Right atrium auricular region (tissue), 2 donors: Measurements from ENCODE around the gene SLC25A1. TPM values are rescaled to one million over a fixed set of nuclear protein-coding genes. Genes with fewer than 3 reads are reported as not detected.

Experiments used
- DNase-seq: peaks from one replicate; pipeline ENCODE4 v3.0.0-alpha.2; 2019; ENCODE audit warnings: low spot score
- H3K27ac ChIP-seq, 2 donors: fragments of 200-600 bp; sonication (generic); 1 replicate in 1 of 2; 2 replicates in 1 of 2; pipeline ENCODE4 v1.5.1; 2016 to 2019
- H3K27me3 ChIP-seq, 2 donors: fragments of 200-600 bp; sonication (generic); one replicate each; pipeline versions ENCODE4 v1.5.1 to v1.6.0; 2017 to 2019
- H3K36me3 ChIP-seq: fragments of 200-600 bp; sonication (generic); one replicate; pipeline ENCODE4 v1.5.1; 2016
- H3K4me1 ChIP-seq, 2 donors: fragments of 200-600 bp; sonication (generic); one replicate each; pipeline versions ENCODE4 v1.5.1 to v1.6.0; 2017 to 2019
- H3K4me3 ChIP-seq, 2 donors: fragments of 200-600 bp; sonication (generic); 1 replicate in 1 of 2; 2 replicates in 1 of 2; pipeline ENCODE4 v1.5.1; 2017 to 2019; ENCODE audit warnings: mild to moderate bottlenecking in 1 of 2, moderate library complexity in 1 of 2
- H3K9me3 ChIP-seq, 2 donors: fragments of 200-600 bp; sonication (generic); one replicate each; pipeline ENCODE4 v1.5.1; 2019
- total RNA-seq, 2 donors: library from RNA; depleted of rRNA; stranded (reverse); fragments of >200 nt; gene quantifications; one replicate each; pipeline ENCODE4 v1.1.0, GENCODE V29; 2016
- TF ChIP-seq, protein P1 (sequence below), 2 donors: fragments of 200-600 bp; sonication (generic); IDR thresholded peaks; one replicate each; pipeline ENCODE4 v1.5.1; 2019; ENCODE audit warnings: antibody characterized with exemption in 2 of 2

SLC25A1 gene
- total RNA-seq, 2 donors from 2014 or later = 12.7 to 27.6 TPM

DNA sequence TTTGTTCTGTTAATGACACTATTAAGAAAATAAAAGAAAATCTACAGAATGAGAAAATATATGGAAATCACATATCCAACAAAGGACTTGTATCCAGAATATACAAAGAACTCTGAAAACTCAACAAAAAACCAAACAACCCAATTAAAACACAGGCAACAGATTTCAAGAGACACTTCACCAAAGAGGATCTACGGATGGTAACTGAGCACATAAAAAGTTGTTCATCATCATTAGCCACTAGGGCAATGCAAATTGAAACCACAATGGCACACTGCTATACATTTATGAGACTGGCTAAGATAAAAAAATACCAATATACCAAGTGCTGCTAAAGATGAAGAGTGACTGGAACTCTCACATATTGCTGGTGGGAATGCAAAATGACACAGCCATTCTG is 34.5 kb upstream of the SLC25A1 start:
- Histone ChIP-seq H3K27me3 (no peaks in the 10 kb centered on the region), H3K36me3 (peaks cover 41% of the 10 kb centered on the region), H3K9me3 (no peaks in the 10 kb centered on the region), H3K27ac (no peak overlapping the region), H3K4me1 (no peaks in the 10 kb centered on the region), H3K4me3 (no peak overlapping the region)
- no peak for DNase-seq
- TF ChIP-seq, protein P1, sequence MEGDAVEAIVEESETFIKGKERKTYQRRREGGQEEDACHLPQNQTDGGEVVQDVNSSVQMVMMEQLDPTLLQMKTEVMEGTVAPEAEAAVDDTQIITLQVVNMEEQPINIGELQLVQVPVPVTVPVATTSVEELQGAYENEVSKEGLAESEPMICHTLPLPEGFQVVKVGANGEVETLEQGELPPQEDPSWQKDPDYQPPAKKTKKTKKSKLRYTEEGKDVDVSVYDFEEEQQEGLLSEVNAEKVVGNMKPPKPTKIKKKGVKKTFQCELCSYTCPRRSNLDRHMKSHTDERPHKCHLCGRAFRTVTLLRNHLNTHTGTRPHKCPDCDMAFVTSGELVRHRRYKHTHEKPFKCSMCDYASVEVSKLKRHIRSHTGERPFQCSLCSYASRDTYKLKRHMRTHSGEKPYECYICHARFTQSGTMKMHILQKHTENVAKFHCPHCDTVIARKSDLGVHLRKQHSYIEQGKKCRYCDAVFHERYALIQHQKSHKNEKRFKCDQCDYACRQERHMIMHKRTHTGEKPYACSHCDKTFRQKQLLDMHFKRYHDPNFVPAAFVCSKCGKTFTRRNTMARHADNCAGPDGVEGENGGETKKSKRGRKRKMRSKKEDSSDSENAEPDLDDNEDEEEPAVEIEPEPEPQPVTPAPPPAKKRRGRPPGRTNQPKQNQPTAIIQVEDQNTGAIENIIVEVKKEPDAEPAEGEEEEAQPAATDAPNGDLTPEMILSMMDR (IDR thresholded peaks at IDR 0.05) = no peak

DNA sequence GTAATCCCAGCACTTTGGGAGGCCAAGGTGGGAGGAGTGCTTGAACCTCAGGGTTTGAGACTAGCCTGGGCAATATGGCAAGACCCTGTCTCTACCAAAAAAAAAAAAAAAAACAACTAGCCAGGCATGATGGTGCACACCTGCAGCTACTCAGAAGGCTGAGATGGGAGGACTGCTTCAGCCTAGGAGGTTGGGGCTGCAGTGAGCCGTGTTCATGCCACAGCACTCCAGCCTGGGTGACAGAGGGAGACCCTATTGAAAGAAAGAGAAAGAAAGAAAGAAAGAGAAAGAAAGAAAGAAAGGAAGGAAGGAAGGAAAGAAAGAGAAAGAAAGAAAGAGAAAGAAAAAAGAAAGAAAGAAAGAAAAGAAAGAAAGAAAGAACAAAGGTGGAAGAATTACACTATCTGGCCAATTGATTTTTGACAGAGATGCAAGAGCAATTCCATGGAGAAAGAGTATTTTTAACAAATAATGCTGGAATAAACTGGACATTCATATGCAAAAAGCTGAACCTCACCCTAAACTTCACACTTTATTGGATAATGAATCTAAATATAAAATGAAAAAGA is 33.9 kb upstream of the SLC25A1 start:
- H3K36me3 ChIP-seq = peaks cover 47% of the 10 kb centered on the region
- H3K4me1 ChIP-seq = no peaks in the 10 kb centered on the region
- DNase-seq = no peak
- H3K9me3 ChIP-seq = no peaks in the 10 kb centered on the region
- TF ChIP-seq, protein P1 (IDR thresholded peaks at IDR 0.05) = no peak
- no peak overlapping the region for H3K4me3 ChIP-seq
- H3K27me3 ChIP-seq = no peaks in the 10 kb centered on the region
- H3K27ac ChIP-seq = no peak overlapping the region

DNA sequence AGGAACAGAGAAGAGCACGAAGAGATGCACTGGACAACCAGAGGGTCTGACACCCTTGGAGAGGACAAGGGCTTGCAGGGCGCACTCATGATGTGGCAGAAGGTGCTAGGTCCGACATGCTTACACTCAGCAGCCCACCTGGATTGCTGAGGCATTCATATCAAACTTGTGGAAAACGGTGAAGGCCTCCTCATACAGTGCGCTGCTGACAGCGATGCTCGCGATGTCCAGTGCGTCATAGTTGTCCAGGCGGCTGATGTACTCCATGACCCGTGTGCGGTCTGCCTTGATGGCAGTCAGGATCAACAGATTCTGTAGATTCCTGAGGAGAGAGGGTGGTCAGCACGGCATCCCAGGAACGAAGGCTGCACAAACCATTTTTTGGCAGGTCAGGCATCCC is 31.7 kb upstream of the SLC25A1 start:
- no peaks in the 10 kb centered on the region for H3K9me3 ChIP-seq
- no peak for DNase-seq
- no peak overlapping the region for H3K4me3 ChIP-seq
- peaks cover 45% of the 10 kb centered on the region for H3K36me3 ChIP-seq
- TF ChIP-seq, protein P1 (IDR thresholded peaks at IDR 0.05) = no peak
- H3K4me1 ChIP-seq = no peaks in the 10 kb centered on the region
- H3K27ac ChIP-seq = no peak overlapping the region
- H3K27me3 ChIP-seq = no peaks in the 10 kb centered on the region

DNA sequence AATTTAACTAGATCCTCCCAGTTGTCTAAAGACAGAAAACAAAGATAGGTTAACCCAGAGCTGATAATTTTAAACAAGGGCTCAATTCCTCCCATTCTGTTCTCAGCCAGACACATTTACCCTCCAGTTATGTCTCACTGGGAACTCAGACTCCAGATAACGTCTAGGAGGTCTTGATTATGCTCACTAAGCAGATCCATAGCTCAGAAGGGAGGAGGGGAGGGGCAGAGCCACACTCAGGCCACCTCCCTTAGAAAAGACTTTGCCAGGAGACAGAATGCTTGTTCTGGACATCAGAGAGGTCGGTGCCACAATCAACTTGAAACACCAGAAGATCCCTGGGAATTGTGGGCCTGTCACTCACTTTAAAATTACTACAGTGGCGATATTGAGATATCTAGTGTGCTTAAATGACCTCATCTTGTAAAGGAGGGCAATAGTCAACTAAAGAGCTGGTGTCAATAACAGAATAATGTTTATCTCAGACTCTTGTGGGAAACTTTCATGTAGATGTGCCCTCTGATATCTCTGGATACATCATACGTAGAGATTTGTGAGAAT is 29.8 kb upstream of the SLC25A1 start:
- DNase-seq = no peak
- Histone ChIP-seq H3K4me3 (no peak overlapping the region), H3K9me3 (no peaks in the 10 kb centered on the region), H3K36me3 (peaks cover 39% of the 10 kb centered on the region), H3K27me3 (no peaks in the 10 kb centered on the region), H3K27ac (no peak overlapping the region), H3K4me1 (peaks cover 0 to 4% of the 10 kb centered on the region in 2 donors)
- TF ChIP-seq, protein P1 (IDR thresholded peaks at IDR 0.05) = no peak

DNA sequence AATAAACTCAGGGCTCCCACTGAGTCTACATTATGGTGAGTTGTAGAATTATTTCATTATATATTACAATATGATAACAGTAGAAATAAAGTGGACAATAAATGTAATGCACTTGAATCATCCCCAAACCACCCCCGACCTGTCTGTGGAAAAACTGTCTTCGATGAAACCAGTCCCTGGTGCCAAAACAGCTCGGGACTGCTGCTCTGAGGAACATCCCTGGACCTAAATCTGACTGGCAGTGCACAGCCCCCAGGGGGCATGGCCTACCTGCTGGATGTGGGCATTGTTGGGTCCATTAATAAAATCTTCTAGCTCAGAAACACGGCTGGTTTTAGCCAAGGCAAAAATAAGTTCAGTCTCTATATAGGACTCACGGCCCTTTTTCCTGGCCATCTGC is 29.3 kb upstream of the SLC25A1 start:
- no peaks in the 10 kb centered on the region for H3K27me3 ChIP-seq
- H3K9me3 ChIP-seq = no peaks in the 10 kb centered on the region
- no peak for DNase-seq
- TF ChIP-seq, protein P1 (IDR thresholded peaks at IDR 0.05) = no peak
- H3K27ac ChIP-seq = no peak overlapping the region
- peaks cover 39% of the 10 kb centered on the region for H3K36me3 ChIP-seq
- peaks cover 0 to 4% of the 10 kb centered on the region in 2 donors for H3K4me1 ChIP-seq
- no peak overlapping the region for H3K4me3 ChIP-seq

DNA sequence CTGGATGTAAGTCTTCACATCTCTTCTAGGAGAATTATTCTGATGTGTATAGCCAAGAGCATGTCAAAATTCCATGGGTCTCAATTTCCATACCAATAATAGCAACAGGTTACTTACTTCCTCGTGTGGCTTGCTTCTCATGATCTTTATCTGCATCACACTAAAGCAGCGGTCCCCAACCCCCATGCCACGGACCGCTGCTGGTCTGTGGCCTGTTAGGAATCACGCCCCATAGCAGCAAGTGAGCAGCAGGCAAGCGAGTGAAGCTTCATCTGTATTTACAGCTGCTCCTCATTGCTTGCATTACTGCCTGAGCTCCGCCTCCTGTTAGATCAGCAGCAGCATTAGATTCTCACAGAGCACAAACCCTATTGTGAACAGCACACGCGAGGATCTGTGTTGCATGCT is 28.9 kb upstream of the SLC25A1 start:
- DNase-seq = no peak
- H3K27me3 ChIP-seq = no peaks in the 10 kb centered on the region
- no peaks in the 10 kb centered on the region for H3K9me3 ChIP-seq
- no peak overlapping the region for H3K4me3 ChIP-seq
- peaks cover 0 to 4% of the 10 kb centered on the region in 2 donors for H3K4me1 ChIP-seq
- H3K36me3 ChIP-seq = peaks cover 39% of the 10 kb centered on the region
- TF ChIP-seq, protein P1 (IDR thresholded peaks at IDR 0.05) = no peak
- H3K27ac ChIP-seq = no peak overlapping the region
